Keratinocyte (primary cell): ENCODE data around the gene ZNF329. TPM values are rescaled to one million over a fixed set of nuclear protein-coding genes. Genes with fewer than 3 reads are reported as not detected.

ENCODE experiments used
- DNase-seq: peaks from one replicate; pipeline ENCODE4 v3.0.0-alpha.2; 2011; ENCODE audit warnings: low read depth, missing footprints, low spot score
- FAIRE-seq: peaks from 2 replicates; lab custom pipeline; 2011; peaks lifted over from hg19 to GRCh38; lab: Jason Lieb, UNC
- H2AFZ ChIP-seq: 2 replicates; pipeline ENCODE4 v1.6.0; 2012; ENCODE audit warnings: low read length, control low read depth, inconsistent platforms; ENCODE audit not compliant: control insufficient read depth
- H3K27ac ChIP-seq: 2 replicates; pipeline ENCODE4 v1.5.1; 2011; ENCODE audit warnings: low read length; ENCODE audit not compliant: control insufficient read depth, insufficient read depth
- H3K27me3 ChIP-seq: 3 replicates; pipeline ENCODE4 v1.6.0; 2011; ENCODE audit warnings: low read length; ENCODE audit not compliant: control insufficient read depth, insufficient read depth; ENCODE audit errors: extremely low read depth
- H3K36me3 ChIP-seq, 2 experiments: 2 replicates in 1 of 2; 3 replicates in 1 of 2; pipeline ENCODE4 v1.5.1; 2011; ENCODE audit warnings: low read length in 2 of 2, mild to moderate bottlenecking in 1 of 2; ENCODE audit not compliant: control insufficient read depth in 2 of 2, insufficient read depth in 2 of 2; ENCODE audit errors: extremely low read depth in 1 of 2
- H3K4me1 ChIP-seq: 3 replicates; pipeline ENCODE4 v1.5.1; 2011; ENCODE audit warnings: low read length; ENCODE audit not compliant: control insufficient read depth, insufficient read depth; ENCODE audit errors: extremely low read depth
- H3K4me2 ChIP-seq: 3 replicates; pipeline ENCODE4 v1.6.0; 2011; ENCODE audit warnings: low read depth, low read length; ENCODE audit not compliant: control insufficient read depth, insufficient read depth; ENCODE audit errors: extremely low read depth
- H3K4me3 ChIP-seq, 3 experiments: fragments of 200-600 bp in 1 of 3; sonication (generic) in 1 of 3; 2 replicates in 2 of 3; 3 replicates in 1 of 3; pipeline ENCODE4 v1.5.1; 2011 to 2016; ENCODE audit warnings: low read length in 3 of 3, mild to moderate bottlenecking in 3 of 3, control low read depth in 2 of 3, inconsistent platforms in 1 of 3, low read depth in 1 of 3, mixed read lengths in 1 of 3, mixed run types in 1 of 3, moderate library complexity in 1 of 3; ENCODE audit not compliant: control insufficient read depth in 2 of 3, insufficient read depth in 2 of 3; ENCODE audit errors: extremely low read depth in 1 of 3
- H3K79me2 ChIP-seq: 2 replicates; pipeline ENCODE4 v1.6.0; 2012; ENCODE audit warnings: low read length; ENCODE audit not compliant: control insufficient read depth, insufficient read depth
- H3K9ac ChIP-seq: 3 replicates; pipeline ENCODE4 v1.6.0; 2011; ENCODE audit warnings: low read length; ENCODE audit not compliant: control insufficient read depth, insufficient read depth; ENCODE audit errors: extremely low read depth
- H3K9me1 ChIP-seq: 3 replicates; pipeline ENCODE4 v1.6.0; 2011; ENCODE audit warnings: low read length; ENCODE audit not compliant: control insufficient read depth, insufficient read depth; ENCODE audit errors: extremely low read depth
- H3K9me3 ChIP-seq: 2 replicates; pipeline ENCODE4 v1.5.1; 2012; ENCODE audit warnings: low read depth, low read length; ENCODE audit not compliant: control insufficient read depth
- H4K20me1 ChIP-seq: 3 replicates; pipeline ENCODE4 v1.6.0; 2011; ENCODE audit warnings: low read length; ENCODE audit not compliant: control insufficient read depth, insufficient read depth; ENCODE audit errors: extremely low read depth
- EZH2 ChIP-seq: IDR thresholded peaks from one replicate; pipeline ENCODE4 v1.6.1; 2012; ENCODE audit warnings: inconsistent platforms, mild to moderate bottlenecking, low read length, moderate library complexity
- dilution Hi-C: fragments of 300-500 bp; cut with MboI; formaldehyde crosslinking; loops from one replicate; pipeline ENCODE4 v1.7.0; 2020; ENCODE audit warnings: low sequenced_read_pairs; ENCODE audit not compliant: extremely low pct_ligation_motif_present
- polyA plus RNA-seq, 5 experiments: library from polyadenylated mRNA; depleted of rRNA in 3 of 5; stranded (reverse) in 3 of 5; stranded (forward) in 1 of 5; unstranded in 1 of 5; fragments of >200 nt; gene quantifications; 1 replicate in 1 of 5; 2 replicates in 3 of 5; 3 replicates in 1 of 5; pipeline versions ENCODE4 v1.2.1 to v1.2.3, GENCODE V29; 2011 to 2012; ENCODE audit warnings: missing spikeins in 2 of 5, low read depth in 1 of 5, low replicate concordance in 1 of 5
- TF ChIP-seq, protein P1 (sequence below), 3 experiments: IDR thresholded peaks in 1 of 3; conservative IDR thresholded peaks in 1 of 3; optimal IDR thresholded peaks in 1 of 3; 2 replicates in 2 of 3; 3 replicates in 1 of 3; pipeline versions ENCODE3 to v1.5.1; 2011; ENCODE audit warnings: low read length in 3 of 3, mild to moderate bottlenecking in 3 of 3, moderate library complexity in 2 of 3, control low read depth in 1 of 3, inconsistent platforms in 1 of 3; ENCODE audit not compliant: insufficient read depth in 2 of 3; ENCODE audit errors: extremely low read depth in 1 of 3

The ZNF329 gene
- polyA plus RNA-seq, 1 donor (not counting 4 experiments of a cell fraction or from before 2014, with no cell fraction given): 8.5 TPM

DNA sequence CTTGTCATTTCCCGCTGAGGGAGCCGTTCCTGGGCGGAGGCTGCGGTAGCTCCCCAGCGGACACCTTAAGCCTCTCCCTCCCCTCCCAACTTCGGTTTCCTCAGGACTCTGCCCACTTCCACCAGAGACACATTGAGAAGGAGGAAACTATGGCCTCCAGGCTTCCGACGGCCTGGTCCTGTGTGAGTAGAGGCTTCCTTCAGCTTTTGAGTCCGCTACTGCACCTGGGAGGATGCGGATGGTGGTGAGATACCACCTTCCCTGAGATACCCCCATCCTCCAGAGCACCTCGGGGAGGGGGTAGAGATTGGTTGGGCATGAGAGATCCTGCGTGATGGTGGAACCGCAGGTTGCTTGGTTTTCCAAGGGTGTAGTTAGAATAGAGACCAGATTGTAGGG, 33.2 kb upstream of the ZNF329 start:
- Histone ChIP-seq H3K4me2 (peak overlapping the region; percentile 84), H3K9me1 (no peaks in the 10 kb centered on the region), H2AFZ (peak overlapping the region; percentile 50), H3K27me3 (no peaks in the 10 kb centered on the region), H3K9ac (peak overlapping the region; percentile 96), H3K36me3 (peaks cover 20 to 28% of the 10 kb centered on the region in 2 experiments), H3K4me3 (peak overlapping the region; percentile 83 to 97 (median 86)), H3K79me2 (peaks cover 32% of the 10 kb centered on the region), H3K4me1 (peaks cover 10% of the 10 kb centered on the region), H3K27ac (peak overlapping the region; percentile 96), H3K9me3 (peaks cover 32% of the 10 kb centered on the region), H4K20me1 (no peaks in the 10 kb centered on the region)
- TF ChIP-seq, protein P1, sequence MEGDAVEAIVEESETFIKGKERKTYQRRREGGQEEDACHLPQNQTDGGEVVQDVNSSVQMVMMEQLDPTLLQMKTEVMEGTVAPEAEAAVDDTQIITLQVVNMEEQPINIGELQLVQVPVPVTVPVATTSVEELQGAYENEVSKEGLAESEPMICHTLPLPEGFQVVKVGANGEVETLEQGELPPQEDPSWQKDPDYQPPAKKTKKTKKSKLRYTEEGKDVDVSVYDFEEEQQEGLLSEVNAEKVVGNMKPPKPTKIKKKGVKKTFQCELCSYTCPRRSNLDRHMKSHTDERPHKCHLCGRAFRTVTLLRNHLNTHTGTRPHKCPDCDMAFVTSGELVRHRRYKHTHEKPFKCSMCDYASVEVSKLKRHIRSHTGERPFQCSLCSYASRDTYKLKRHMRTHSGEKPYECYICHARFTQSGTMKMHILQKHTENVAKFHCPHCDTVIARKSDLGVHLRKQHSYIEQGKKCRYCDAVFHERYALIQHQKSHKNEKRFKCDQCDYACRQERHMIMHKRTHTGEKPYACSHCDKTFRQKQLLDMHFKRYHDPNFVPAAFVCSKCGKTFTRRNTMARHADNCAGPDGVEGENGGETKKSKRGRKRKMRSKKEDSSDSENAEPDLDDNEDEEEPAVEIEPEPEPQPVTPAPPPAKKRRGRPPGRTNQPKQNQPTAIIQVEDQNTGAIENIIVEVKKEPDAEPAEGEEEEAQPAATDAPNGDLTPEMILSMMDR (optimal IDR thresholded peaks at IDR 0.05 in 1 of 3, IDR thresholded peaks at IDR 0.05 in 1 of 3, conservative IDR thresholded peaks at IDR 0.05 in 1 of 3; ENCODE audit: extremely low read depth in 1 of 3, insufficient read depth in 2 of 3, low read length in 3 of 3): no peak
- no peak for TF ChIP-seq EZH2
- dilution Hi-C loops: no loop called here
- DNase-seq (no peak), FAIRE-seq (peak; percentile 75)

DNA sequence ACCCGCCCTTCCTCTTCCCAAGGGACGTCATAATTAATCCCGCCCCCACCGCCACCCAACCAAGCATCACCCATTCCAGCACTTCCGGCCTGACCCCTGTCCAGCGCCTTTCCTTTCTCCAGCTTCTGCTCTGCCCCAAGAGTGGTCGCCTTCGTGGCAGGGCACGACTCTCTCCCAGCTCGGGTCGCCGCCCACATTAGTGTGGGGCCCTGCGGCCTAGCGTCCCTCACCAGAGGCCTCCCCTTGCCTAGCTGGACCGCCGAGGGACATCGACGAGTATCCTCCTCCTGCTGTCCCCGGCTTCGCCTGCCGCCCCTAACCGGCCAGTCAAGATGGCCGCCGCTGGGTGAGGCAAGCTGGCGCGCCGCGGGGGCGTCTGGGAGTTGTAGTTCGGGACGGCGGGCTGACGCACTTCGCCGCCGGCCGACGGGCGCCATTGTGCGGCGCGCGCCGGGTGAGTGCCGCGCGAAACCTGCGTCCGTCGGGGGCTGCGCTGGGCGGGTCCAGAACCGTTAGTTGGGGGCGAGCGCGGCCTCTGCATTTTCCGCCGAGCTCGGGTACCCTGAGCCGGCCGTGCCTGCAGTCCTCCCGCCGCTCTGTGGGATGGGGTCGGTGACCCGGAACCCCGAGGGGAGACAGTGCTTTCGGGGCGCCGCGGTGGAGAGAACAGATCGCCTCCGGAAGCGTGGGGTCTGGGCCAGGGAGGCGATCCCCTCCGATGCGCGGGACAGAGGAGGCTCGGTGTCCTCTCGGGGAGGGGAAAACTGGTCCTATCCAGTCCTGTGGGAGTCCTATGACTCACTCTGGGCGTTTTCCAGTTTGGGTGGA, 32.6 kb upstream of the ZNF329 start, which contains the start of gene ZNF274:
ZNF274 (plus strand) TSS at position 73 of the 828 bp plus-strand sequence. CDS start 905 bp downstream, outside the sequence.
- peaks cover 10% of the 10 kb centered on the region for H3K4me1 ChIP-seq
- H3K79me2 ChIP-seq: peaks cover 32% of the 10 kb centered on the region
- no peaks in the 10 kb centered on the region for H4K20me1 ChIP-seq
- H3K9me1 ChIP-seq: no peaks in the 10 kb centered on the region
- H2AFZ ChIP-seq: peak within 1 kb of the TSS; percentile 95
- TF ChIP-seq EZH2: no peak
- TF ChIP-seq, protein P1 (optimal IDR thresholded peaks at IDR 0.05 in 1 of 3, IDR thresholded peaks at IDR 0.05 in 1 of 3, conservative IDR thresholded peaks at IDR 0.05 in 1 of 3; ENCODE audit: extremely low read depth in 1 of 3, insufficient read depth in 2 of 3, low read length in 3 of 3): no peak
- H3K4me3 ChIP-seq: peak within 1 kb of the TSS; percentile 83 to 97 (median 86)
- peak; percentile 76 for DNase-seq
- H3K9me3 ChIP-seq: peaks cover 35% of the 10 kb centered on the region
- peak within 1 kb of the TSS; percentile 96 for H3K27ac ChIP-seq
- H3K27me3 ChIP-seq: no peaks in the 10 kb centered on the region
- peak within 1 kb of the TSS; percentile 96 for H3K9ac ChIP-seq
- peak within 1 kb of the TSS; percentile 88 for H3K4me2 ChIP-seq
- peaks cover 18 to 28% of the 10 kb centered on the region in 2 experiments for H3K36me3 ChIP-seq
- dilution Hi-C loops: no loop called here
- peak; percentile 9 for FAIRE-seq
